Neuronal stem cell (in vitro differentiated cells): ENCODE data around the gene RPL27A.

ENCODE experiments used
- DNase-seq: peaks from one replicate; pipeline ENCODE4 v3.0.0-alpha.2; 2013; ENCODE audit warnings: low spot score
- H2AFZ ChIP-seq: one replicate; pipeline ENCODE4 v1.6.1; 2013; ENCODE audit warnings: mild to moderate bottlenecking, low read length, inconsistent platforms
- H2AK5ac ChIP-seq: 2 replicates; pipeline ENCODE4 v1.6.1; 2013; ENCODE audit warnings: low read depth, mild to moderate bottlenecking, inconsistent platforms, low read length, moderate library complexity, mixed read lengths
- H2BK120ac ChIP-seq: 2 replicates; pipeline ENCODE4 v1.6.1; 2013; ENCODE audit warnings: low read depth, mild to moderate bottlenecking, inconsistent platforms, low read length, moderate library complexity, mixed read lengths
- H2BK12ac ChIP-seq: one replicate; pipeline ENCODE4 v1.6.1; 2013; ENCODE audit warnings: low read length, inconsistent platforms
- H2BK15ac ChIP-seq: 2 replicates; pipeline ENCODE4 v1.6.1; 2013; ENCODE audit warnings: mild to moderate bottlenecking, low read length, inconsistent platforms, mixed read lengths
- H2BK5ac ChIP-seq: one replicate; pipeline ENCODE4 v1.6.1; 2013; ENCODE audit warnings: inconsistent platforms, mild to moderate bottlenecking, low read length, moderate library complexity
- H3K14ac ChIP-seq: one replicate; pipeline ENCODE4 v1.6.1; 2013; ENCODE audit warnings: low read length, inconsistent platforms
- H3K18ac ChIP-seq: 2 replicates; pipeline ENCODE4 v1.6.1; 2013; ENCODE audit warnings: low read length, inconsistent platforms
- H3K23ac ChIP-seq: 2 replicates; pipeline ENCODE4 v1.6.1; 2013; ENCODE audit warnings: low read depth, mild to moderate bottlenecking, mixed read lengths, low read length, inconsistent platforms; ENCODE audit not compliant: poor library complexity
- H3K27ac ChIP-seq: replicated peaks from 3 replicates; pipeline ENCODE4 v1.5.1; 2013; ENCODE audit warnings: low read length, inconsistent platforms
- H3K27me3 ChIP-seq, 3 experiments: 2 replicates each; pipeline ENCODE4 v1.6.1; 2013; ENCODE audit warnings: low read length in 3 of 3, mild to moderate bottlenecking in 2 of 3, inconsistent platforms in 1 of 3, low read depth in 1 of 3, mixed read lengths in 1 of 3, moderate library complexity in 1 of 3; ENCODE audit not compliant: control insufficient read depth in 3 of 3, insufficient read depth in 3 of 3
- H3K36me3 ChIP-seq, 2 donors: replicated peaks in 1 of 2; 2 replicates each; pipeline ENCODE4 v1.6.1; 2013; ENCODE audit warnings: low read length in 2 of 2; ENCODE audit not compliant: control insufficient read depth in 2 of 2, insufficient read depth in 2 of 2
- H3K4ac ChIP-seq: 2 replicates; pipeline ENCODE4 v1.6.1; 2013; ENCODE audit warnings: inconsistent platforms, mild to moderate bottlenecking, low read length, moderate library complexity
- H3K4me1 ChIP-seq, 2 donors: 1 replicate in 1 of 2; 2 replicates in 1 of 2; pipeline ENCODE4 v1.6.1; 2013; ENCODE audit warnings: low read length in 2 of 2, low read depth in 1 of 2; ENCODE audit not compliant: control insufficient read depth in 2 of 2, insufficient read depth in 1 of 2
- H3K4me2 ChIP-seq: one replicate; pipeline ENCODE4 v1.6.1; 2013; ENCODE audit warnings: mild to moderate bottlenecking, low read length, inconsistent platforms; ENCODE audit not compliant: insufficient read depth, poor library complexity, severe bottlenecking
- H3K4me3 ChIP-seq, 2 donors: 2 replicates each; pipeline ENCODE4 v1.5.1; 2013; ENCODE audit warnings: low read length in 2 of 2, mild to moderate bottlenecking in 2 of 2, inconsistent platforms in 1 of 2, moderate library complexity in 1 of 2
- H3K79me1 ChIP-seq: one replicate; pipeline ENCODE4 v1.6.1; 2013; ENCODE audit warnings: low read depth, mild to moderate bottlenecking, inconsistent platforms, low read length, moderate library complexity
- H3K9ac ChIP-seq: one replicate; pipeline ENCODE4 v1.6.1; 2013; ENCODE audit warnings: mild to moderate bottlenecking, low read depth, low read length, inconsistent platforms; ENCODE audit not compliant: poor library complexity
- H3K9me3 ChIP-seq, 2 donors: replicated peaks in 1 of 2; 2 replicates each; pipeline versions ENCODE3 to v1.6.1; 2013; ENCODE audit warnings: low read length in 2 of 2, mild to moderate bottlenecking in 2 of 2, inconsistent platforms in 1 of 2, low read depth in 1 of 2, mixed read lengths in 1 of 2, moderate library complexity in 1 of 2; ENCODE audit not compliant: control insufficient read depth in 2 of 2, insufficient read depth in 1 of 2
- H4K8ac ChIP-seq: one replicate; pipeline ENCODE4 v1.6.1; 2013; ENCODE audit warnings: low read depth, mild to moderate bottlenecking, inconsistent platforms, low read length, moderate library complexity
- H4K91ac ChIP-seq: one replicate; pipeline ENCODE4 v1.6.1; 2013; ENCODE audit warnings: low read length, low read depth, mild to moderate bottlenecking, inconsistent platforms; ENCODE audit not compliant: poor library complexity
- WGBS, 2 donors: extraction: QIAGEN DNeasy Blood & Tissue Kit; methylation state at CpG; one replicate each; pipeline ENCODE4 v1.1.7; 2013; ENCODE audit warnings: missing lambda C conversion rate in 2 of 2, mixed read lengths in 1 of 2; ENCODE audit not compliant: insufficient read length in 2 of 2, insufficient replicate concordance in 1 of 2; ENCODE audit errors: extremely low coverage in 2 of 2; 5-methylcytosine and 5-hydroxymethylcytosine counted together

The RPL27A gene

DNA sequence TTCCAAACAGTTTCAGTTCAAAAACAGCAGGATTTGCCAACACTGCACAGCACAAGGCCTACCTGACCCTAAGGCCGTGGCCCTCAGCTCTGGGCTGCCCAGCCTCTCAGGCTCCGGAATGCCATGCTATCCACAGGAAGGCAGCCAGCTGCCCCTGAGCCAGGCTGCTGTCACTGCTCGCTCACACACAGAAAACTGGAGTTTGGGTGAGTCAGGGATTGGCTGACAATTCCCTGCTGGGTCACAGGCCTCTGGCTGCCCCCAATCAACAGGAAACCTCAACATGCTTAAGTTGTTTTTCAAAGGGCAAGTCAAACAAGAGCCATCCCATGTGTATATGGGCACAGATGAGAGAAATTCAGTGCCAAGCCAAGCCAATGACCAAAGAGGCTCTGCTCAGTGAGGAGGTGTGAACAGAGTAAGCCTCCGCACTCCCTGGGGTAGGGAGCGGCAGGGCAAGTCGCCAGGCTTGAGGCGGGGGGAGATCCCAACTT lies 50.2 kb downstream of the RPL27A start:
- Histone ChIP-seq H3K9me3 (no peaks in the 10 kb centered on the region), H2AK5ac (no peak overlapping the region), H3K36me3 (peaks cover 13 to 56% of the 10 kb centered on the region in 2 donors), H2AFZ (no peak overlapping the region), H2BK120ac (no peak overlapping the region), H3K79me1 (peaks cover 5% of the 10 kb centered on the region), H3K4me1 (peaks cover 0 to 2% of the 10 kb centered on the region in 2 donors), H4K8ac (no peak overlapping the region), H3K9ac (no peak overlapping the region), H3K27ac (no peak overlapping the region), H3K4me2 (no peak overlapping the region), H3K14ac (no peak overlapping the region), H3K18ac (peak overlapping the region; percentile 36), H3K4me3 (no peak overlapping the region), H4K91ac (no peak overlapping the region), H2BK12ac (no peak overlapping the region), H3K23ac (no peak overlapping the region), H3K27me3 (no peaks in the 10 kb centered on the region), H2BK15ac (no peak overlapping the region), H2BK5ac (no peak overlapping the region), H3K4ac (no peak overlapping the region)
- no peak for DNase-seq
- no CpG with 5 or more reads among the region's 7 CpGs for whole genome bisulfite sequencing, 2 donors

DNA sequence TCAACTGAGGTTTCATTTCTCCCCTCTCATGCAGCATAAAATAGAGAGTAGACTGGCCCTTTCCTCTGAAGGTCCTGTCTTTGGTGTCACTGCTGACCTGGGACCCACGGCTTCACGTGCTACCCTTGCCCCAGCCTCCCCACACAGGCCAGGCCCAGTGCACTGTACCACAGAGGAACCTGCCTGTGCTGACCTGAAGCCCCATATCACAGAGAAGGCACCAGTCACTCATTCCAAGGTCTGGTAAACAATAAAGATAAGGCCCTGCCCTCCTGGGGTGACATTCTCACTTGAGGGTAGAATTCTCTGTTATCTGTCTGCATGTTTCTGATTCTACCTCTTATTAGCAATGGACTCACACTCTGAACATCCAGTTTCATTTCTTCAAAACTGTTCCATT lies 51.3 kb downstream of the RPL27A start:
- Histone ChIP-seq H2BK120ac (no peak overlapping the region), H3K23ac (no peak overlapping the region), H2AFZ (no peak overlapping the region), H4K91ac (no peak overlapping the region), H2BK12ac (no peak overlapping the region), H3K27me3 (no peaks in the 10 kb centered on the region), H3K4ac (no peak overlapping the region), H2BK15ac (no peak overlapping the region), H3K79me1 (peaks cover 5% of the 10 kb centered on the region), H3K14ac (no peak overlapping the region), H3K9ac (no peak overlapping the region), H3K4me2 (no peak overlapping the region), H2AK5ac (no peak overlapping the region), H2BK5ac (no peak overlapping the region), H3K4me3 (no peak overlapping the region), H3K4me1 (peaks cover 0 to 2% of the 10 kb centered on the region in 2 donors), H3K27ac (no peak overlapping the region), H4K8ac (no peak overlapping the region), H3K9me3 (no peaks in the 10 kb centered on the region), H3K18ac (no peak overlapping the region), H3K36me3 (peaks cover 15 to 58% of the 10 kb centered on the region in 2 donors)
- WGBS, 2 donors: no CpG with 5 or more reads among the region's 2 CpGs
- no peak for DNase-seq

DNA sequence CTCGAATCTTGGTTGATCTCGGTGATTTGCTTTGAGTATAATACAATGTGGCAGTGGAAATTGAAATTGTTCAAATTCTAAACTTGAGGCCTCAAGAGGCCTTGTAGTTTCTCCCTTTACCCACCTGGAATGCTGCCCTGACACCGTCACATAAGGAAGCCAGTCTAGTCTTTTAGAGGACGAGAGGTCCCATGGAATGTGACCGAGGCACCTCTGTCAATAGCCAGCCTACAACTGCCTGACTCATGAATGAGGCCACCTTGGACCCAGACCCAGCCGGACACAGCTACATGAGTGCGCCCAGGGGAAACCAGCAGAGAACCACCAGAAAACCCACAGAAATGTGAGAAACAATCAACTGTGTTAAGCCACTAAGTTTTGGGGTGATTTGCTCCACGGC lies 52.5 kb downstream of the RPL27A start:
- H4K8ac ChIP-seq: no peak overlapping the region
- no peak overlapping the region for H3K14ac ChIP-seq
- no peak overlapping the region for H2BK12ac ChIP-seq
- H3K27me3 ChIP-seq: no peaks in the 10 kb centered on the region
- H3K18ac ChIP-seq: no peak overlapping the region
- no peaks in the 10 kb centered on the region for H3K4me1 ChIP-seq
- H4K91ac ChIP-seq: no peak overlapping the region
- no peak overlapping the region for H2BK15ac ChIP-seq
- H3K27ac ChIP-seq: no peak overlapping the region
- H2BK120ac ChIP-seq: no peak overlapping the region
- no peak overlapping the region for H3K23ac ChIP-seq
- H3K36me3 ChIP-seq: peaks cover 8 to 53% of the 10 kb centered on the region in 2 donors
- no peak overlapping the region for H3K4ac ChIP-seq
- no peak overlapping the region for H2BK5ac ChIP-seq
- no peak overlapping the region for H3K4me2 ChIP-seq
- no peaks in the 10 kb centered on the region for H3K9me3 ChIP-seq
- H3K79me1 ChIP-seq: peaks cover 5% of the 10 kb centered on the region
- no peak overlapping the region for H2AFZ ChIP-seq
- no CpG with 5 or more reads among the region's 8 CpGs for WGBS, 2 donors
- no peak overlapping the region for H2AK5ac ChIP-seq
- DNase-seq: no peak
- no peak overlapping the region for H3K9ac ChIP-seq
- no peak overlapping the region for H3K4me3 ChIP-seq

- Histone ChIP-seq H3K9me3 (no peaks in the 10 kb centered on the region), H3K14ac (no peak overlapping the region), H2AK5ac (no peak overlapping the region), H4K91ac (no peak overlapping the region), H3K4me3 (no peak overlapping the region), H3K27me3 (no peaks in the 10 kb centered on the region), H3K4ac (no peak overlapping the region), H3K36me3 (peaks cover 3 to 37% of the 10 kb centered on the region in 2 donors), H2BK12ac (no peak overlapping the region), H4K8ac (no peak overlapping the region), H2BK15ac (no peak overlapping the region), H3K4me2 (no peak overlapping the region), H2BK120ac (no peak overlapping the region), H3K4me1 (no peaks in the 10 kb centered on the region), H3K18ac (no peak overlapping the region), H2AFZ (no peak overlapping the region), H3K79me1 (peaks cover 2% of the 10 kb centered on the region), H2BK5ac (no peak overlapping the region), H3K9ac (no peak overlapping the region), H3K23ac (no peak overlapping the region), H3K27ac (no peak overlapping the region)
- WGBS, 2 donors: no CpG with 5 or more reads among the region's 2 CpGs
- DNase-seq: no peak
Measured at GRCh38 chr11:8739309-8739793, 56.8 kb downstream of the RPL27A start.
